Epidermal melanocyte (primary cell): ENCODE measurements around the gene TBX4.
"Not testable (repeated sequence)": the region's sequence is repeated elsewhere in the genome, so short reads cannot be mapped to it uniquely, and the experiment has no call there.

ENCODE experiments used
- DNase-seq: peaks from one replicate; pipeline ENCODE4 v3.0.0; 2011; ENCODE audit warnings: low spot score; ENCODE audit not compliant: insufficient read length

TBX4 gene

DNA sequence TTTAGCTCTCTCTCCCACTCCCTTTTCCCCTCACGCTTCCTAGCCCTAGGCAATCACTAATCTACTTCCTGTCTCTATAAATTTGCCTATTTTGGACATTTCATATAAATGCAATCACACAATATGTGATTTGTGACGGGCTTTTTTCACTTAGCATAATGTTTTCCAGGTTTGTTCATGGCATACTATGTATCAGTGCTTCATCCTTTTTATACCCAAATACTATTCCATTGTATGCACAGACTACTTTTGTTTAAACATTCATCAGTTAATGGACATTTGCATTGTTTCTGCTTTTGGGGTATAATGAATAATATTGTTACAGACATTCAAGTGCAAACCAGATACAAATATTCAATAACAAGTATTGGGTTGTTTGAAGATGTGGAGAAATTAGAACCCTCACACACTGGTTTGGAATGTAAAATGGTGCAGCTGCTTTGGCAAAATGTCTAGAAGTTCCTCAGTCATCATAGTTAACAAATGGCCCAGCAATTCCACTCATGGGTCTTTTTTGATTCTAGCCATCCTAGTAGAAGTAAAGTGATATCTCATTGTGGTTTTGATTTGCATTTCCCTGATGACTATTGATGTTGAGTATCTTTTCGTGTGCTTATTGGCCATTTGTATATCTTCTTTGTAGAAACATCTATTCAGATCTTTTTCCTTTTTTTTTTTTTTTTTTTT lies 67.7 kb downstream of the TBX4 start:
- no peak for DNase-seq

DNA sequence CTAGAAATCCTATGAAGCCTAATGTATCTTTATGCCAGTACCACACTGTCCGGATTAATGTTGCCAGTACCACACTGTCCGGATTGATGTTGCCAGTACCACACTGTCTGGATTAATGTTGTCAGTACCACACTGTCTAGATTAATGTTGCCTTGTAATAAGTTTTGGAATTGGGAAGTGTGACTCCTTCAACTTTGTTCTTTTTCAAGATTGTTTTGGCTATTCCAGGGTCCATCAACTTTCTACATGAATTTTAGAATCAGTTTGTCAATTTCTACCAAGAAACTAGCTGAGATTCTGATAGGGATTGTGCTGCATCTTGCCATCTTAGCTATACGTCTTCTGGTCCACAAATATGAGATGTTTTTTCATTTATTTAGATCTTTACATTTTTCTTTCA lies 68.7 kb downstream of the TBX4 start:
- no peak for DNase-seq

DNA sequence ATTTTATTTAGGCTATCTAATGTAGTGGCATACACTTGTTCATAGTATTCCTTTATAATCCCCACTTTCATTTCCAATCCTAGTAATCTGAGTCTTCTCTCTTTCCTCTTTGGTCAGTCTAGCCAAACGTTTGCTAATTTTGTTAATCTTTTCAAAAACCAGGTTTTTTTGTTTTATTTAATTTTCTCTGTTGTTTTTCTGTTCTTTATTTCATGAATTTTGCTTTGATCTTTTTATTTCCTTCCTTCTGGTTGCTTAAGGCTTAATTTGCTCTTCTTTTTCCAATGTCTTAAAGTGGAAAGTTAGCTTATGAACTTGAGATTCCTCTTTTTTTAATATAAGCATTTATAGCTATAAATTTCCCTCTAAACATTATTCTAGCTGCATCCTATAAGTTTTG lies 69.9 kb downstream of the TBX4 start:
- DNase-seq: no peak

DNA sequence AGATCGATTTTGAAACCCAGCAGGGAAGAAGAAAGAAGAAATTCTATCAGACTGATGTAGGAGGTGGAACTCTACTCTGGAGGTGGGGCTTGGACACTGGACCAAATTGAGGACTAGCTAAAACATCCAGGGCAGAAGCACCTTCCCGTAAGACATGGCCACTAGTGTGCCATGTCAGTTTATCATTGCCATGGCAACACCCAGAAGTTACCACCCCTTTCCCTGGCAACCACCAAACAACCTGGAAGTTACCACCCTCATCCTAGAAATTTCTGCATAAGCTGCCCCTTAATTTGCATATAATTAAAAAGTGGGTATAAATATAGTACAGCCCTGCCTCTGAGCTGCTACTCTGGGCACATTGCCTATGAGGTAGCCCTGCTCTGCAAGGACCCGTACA lies 72.1 kb downstream of the TBX4 start:
- DNase-seq: no peak

DNA sequence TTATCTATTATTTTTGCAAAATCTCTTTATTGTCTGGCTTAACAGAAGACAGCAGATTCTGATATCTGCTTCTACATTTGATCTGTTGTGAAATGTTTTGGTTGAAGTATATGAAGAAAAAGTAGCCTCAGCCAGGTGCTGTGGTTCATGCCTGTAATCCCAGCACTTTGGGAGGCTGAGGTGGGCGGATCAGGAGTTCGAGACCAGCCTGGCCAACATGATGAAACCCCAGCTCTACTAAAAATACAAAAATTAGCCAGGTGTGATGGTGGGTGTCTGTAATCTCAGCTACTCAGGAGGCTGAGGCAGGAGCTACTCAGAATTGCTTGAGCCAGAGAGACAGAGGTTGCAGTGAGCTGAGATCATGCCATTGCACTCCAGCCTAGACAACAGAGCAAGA lies 75.2 kb downstream of the TBX4 start:
- DNase-seq: not testable (repeated sequence)

DNA sequence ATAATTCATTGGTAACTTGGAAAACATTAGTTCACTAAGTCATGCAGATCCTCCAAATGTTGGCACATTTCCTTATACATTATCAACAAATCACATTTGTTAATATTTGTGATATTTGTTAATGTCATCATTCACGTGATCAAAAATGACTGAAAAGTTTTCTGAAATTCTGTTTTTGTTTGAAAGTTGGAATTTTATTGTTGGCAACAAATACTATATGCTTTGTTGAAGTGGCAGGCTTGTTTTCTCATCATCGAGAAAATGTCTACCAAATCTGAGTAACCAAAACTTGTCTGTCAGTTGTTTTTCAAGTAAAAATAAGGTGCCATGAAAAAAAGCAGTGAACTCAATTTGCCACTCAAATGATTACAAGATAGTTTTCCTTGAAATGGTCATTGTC lies 75.9 kb downstream of the TBX4 start:
- DNase-seq: no peak

DNA sequence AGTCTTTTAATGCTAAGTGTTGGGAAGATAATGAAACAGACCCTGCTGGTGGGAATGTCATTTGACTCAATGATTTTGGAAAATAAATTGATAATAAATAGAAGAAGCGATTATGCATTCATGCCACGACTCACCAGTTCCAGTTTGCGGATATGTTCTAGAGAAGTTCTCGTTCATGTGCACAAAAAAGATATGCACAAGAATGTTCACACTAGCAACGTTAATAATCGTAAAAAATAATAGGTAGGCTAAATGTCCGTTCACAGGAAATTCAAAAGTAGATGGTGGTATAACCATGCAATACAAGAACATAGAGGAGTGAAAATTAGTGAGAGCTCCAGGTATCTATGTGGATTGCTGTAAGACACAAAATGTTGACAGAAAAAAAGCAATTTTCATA lies 79.0 kb downstream of the TBX4 start:
- DNase-seq: no peak

DNA sequence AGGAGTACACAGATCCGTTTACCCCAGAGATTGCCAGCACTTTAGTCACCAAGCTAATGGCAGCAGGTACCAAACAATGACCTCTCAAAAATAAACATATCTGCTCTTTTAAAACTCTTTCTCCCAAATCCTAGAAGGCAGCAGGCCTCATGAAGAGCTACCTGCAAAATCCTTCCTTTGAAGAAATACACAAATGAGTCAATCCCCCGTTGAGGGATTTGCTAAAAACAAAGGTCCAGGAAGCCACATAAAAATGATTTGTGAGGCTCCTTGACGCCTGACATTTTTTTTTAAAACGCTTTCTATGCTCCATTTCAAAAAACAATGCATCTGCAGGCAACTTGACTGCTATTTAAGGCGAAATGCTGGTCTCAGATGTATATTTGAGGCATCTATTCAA lies 80.6 kb downstream of the TBX4 start:
- no peak for DNase-seq

DNA sequence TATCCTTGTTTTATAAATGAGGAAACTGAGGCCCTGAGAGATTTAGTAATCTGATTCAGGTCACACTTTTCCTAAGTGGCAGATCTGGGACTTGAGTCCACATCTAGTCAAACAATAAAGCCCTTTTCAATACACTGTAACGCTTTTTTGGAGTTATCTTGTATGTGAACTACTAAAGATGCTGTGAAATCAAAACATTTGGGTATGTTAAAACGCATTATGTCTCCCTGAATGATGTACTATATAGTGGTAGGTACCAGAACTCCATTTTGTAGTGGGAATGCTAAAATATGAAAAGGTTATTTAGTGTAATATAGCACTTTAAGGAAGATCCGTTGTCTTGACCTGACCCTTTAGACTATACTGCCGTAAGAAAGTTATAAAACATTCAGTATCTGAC lies 81.6 kb downstream of the TBX4 start:
- DNase-seq: no peak

DNA sequence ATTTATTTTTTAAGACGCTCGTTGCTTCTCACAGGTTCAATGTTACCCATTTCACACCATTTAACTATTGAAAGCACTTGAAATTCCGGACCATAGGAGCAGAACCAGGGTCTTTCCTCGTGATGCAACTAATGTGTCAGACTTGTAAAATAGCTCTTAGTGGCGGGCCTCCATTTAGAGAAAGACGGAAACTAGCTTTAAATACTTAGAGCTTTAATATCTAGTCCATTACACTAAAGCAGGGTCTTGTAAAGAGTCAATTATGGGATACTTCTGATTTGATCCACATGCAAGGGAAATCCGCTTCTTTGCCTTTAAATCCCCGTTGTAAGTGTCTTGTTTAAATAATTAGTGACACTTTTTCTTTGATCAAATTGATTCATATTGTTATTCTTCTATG lies 82.2 kb downstream of the TBX4 start:
- no peak for DNase-seq
